ENCODE data around the gene SPATA9. TPM values are rescaled to one million over a fixed set of nuclear protein-coding genes. Genes with fewer than 3 reads are reported as not detected.
"Not testable (repeated sequence)": the region's sequence is repeated elsewhere in the genome, so short reads cannot be mapped to it uniquely, and the experiment has no call there.

SPATA9 gene
- total and polyA plus RNA-seq, 4 donors: 0.28 to 0.49 TPM; not detected in 2

DNA sequence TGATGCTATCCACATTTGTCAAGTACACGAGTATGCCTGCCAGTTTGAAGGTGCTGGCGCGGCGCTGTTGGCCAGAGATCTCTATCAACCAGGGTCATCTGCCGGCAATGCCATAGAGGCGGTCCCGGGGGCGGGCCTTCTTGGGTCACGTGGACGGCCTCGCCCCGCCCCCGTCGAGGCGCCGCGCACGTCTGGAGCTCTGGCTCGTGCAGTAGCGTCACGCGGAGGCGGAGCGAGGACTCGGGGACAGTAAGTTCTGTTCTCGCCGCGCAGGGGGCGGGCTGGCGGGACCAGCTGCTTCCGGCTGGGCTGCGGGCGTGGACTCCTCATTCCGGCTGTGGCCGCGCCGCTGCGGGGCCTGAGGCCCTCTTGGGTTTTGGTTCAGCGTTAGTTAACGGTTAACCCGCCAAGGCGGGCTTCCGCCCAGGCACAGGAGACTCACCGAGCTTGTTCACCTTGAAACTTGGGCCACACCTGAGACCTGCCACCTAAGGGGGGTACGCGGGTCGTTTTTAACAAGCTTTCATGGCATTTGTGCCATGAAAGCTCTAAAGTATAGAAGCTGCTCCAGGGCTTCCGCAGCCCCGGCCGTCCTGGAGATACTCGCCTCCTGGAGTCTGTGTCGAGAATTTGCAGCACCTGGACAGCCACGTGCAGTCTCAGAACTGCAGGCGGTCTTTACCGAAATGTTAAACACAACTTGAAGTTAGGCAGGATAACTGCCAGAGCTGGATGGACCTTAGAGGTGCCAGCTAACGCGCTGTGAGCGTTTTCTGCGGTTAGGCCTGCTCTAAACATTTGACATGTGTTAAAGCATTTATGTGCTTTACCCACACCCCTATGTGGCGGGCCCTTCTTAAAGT lies 36.0 kb downstream of the SPATA9 start, which contains the start of gene RFESD (continued):
- peak; percentile 41 to 67 for TF ChIP-seq RXRA (IDR thresholded peaks at IDR 0.05)
- TF ChIP-seq, protein P1, sequence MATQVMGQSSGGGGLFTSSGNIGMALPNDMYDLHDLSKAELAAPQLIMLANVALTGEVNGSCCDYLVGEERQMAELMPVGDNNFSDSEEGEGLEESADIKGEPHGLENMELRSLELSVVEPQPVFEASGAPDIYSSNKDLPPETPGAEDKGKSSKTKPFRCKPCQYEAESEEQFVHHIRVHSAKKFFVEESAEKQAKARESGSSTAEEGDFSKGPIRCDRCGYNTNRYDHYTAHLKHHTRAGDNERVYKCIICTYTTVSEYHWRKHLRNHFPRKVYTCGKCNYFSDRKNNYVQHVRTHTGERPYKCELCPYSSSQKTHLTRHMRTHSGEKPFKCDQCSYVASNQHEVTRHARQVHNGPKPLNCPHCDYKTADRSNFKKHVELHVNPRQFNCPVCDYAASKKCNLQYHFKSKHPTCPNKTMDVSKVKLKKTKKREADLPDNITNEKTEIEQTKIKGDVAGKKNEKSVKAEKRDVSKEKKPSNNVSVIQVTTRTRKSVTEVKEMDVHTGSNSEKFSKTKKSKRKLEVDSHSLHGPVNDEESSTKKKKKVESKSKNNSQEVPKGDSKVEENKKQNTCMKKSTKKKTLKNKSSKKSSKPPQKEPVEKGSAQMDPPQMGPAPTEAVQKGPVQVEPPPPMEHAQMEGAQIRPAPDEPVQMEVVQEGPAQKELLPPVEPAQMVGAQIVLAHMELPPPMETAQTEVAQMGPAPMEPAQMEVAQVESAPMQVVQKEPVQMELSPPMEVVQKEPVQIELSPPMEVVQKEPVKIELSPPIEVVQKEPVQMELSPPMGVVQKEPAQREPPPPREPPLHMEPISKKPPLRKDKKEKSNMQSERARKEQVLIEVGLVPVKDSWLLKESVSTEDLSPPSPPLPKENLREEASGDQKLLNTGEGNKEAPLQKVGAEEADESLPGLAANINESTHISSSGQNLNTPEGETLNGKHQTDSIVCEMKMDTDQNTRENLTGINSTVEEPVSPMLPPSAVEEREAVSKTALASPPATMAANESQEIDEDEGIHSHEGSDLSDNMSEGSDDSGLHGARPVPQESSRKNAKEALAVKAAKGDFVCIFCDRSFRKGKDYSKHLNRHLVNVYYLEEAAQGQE (IDR thresholded peaks at IDR 0.05): peak; percentile 81

DNA sequence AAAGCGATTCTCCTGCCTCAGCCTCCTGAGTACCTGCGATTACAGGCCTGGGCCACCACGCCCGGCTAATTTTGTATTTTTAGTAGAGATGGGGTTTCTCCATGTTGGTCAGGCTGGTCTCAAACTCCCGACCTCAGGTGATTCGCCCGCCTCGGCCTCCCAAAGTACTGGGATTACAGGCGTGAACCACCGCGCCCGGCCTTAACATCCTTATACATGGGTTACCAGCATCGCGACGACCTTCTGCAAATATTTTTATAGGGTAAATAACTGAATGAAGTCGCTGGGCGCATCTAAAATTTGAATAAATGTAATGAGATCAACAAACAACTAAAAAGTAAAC lies 36.6 kb downstream of the SPATA9 start:
- H3K27ac ChIP-seq (ENCODE audit: low read depth in 1 of 2, low read length in 2 of 2): peak overlapping the region; percentile 28 to 99
- H3K9ac ChIP-seq (ENCODE audit: low read depth in 1 of 2, low read length in 2 of 2); DNase-seq (ENCODE audit: low spot score); H3K4me3 ChIP-seq (ENCODE audit: low read depth in 1 of 3, low read length in 3 of 3); H3K36me3 ChIP-seq (ENCODE audit: control insufficient read depth in 4 of 4, insufficient read depth in 3 of 4, low read depth in 1 of 4, low read length in 3 of 4); H3K9me3 ChIP-seq (ENCODE audit: control insufficient read depth in 4 of 4, low read length in 3 of 4); H3K27me3 ChIP-seq (ENCODE audit: control insufficient read depth in 4 of 4, insufficient read depth in 4 of 4, low read length in 3 of 4): not testable (repeated sequence)
- 66% methylated on average over 17 of the region's 17 CpGs for WGBS
- H3K4me1 ChIP-seq (ENCODE audit: control insufficient read depth in 4 of 4, insufficient read depth in 4 of 4, low read length in 3 of 4): peaks cover 9 to 45% (median 26%) of the 10 kb centered on the region in 4 donors

DNA sequence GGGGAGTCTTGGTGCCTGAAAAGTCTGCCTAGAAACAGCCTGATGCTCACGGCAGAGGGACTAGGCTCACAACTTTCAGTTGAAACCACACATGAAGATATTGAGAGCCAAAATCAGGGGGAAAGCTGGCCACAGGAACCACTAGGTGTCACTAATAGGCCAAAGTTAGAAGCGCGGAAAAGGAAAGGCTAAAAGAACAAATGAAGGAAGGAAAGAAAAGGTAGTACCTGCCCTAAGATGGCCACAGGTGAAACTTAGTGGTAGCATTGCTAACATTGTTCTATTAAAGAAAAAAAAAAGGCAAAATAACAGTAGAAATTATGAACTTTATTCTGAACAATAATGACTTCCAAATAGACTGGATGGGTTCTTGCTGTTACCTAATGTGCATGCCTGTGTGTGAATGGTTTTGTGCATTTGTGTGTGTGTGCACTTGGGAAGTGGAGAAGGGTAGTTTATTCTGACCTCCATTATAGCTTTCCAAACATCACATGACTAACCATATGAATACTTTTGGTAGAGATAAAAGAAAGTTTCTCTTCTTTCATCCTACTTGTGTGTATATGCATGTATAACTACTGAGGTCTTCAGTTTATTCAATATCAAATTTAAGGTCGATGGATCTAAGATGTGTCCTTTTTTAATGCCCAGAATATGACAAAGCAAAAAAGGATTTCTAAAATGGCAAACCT lies 38.3 kb downstream of the SPATA9 start:
- peak overlapping the region; percentile 17 to 67 for H3K27ac ChIP-seq (ENCODE audit: low read depth in 1 of 2, low read length in 2 of 2)
- peak; percentile 94 to 96 for TF ChIP-seq RAD21 (IDR thresholded peaks at IDR 0.05)
- TF ChIP-seq HNF4A (conservative IDR thresholded peaks at IDR 0.05): peak in 1 of 2 donors; percentile 16
- TF ChIP-seq FOXA2 (IDR thresholded peaks at IDR 0.05): no peak
- TF ChIP-seq, protein P2, sequence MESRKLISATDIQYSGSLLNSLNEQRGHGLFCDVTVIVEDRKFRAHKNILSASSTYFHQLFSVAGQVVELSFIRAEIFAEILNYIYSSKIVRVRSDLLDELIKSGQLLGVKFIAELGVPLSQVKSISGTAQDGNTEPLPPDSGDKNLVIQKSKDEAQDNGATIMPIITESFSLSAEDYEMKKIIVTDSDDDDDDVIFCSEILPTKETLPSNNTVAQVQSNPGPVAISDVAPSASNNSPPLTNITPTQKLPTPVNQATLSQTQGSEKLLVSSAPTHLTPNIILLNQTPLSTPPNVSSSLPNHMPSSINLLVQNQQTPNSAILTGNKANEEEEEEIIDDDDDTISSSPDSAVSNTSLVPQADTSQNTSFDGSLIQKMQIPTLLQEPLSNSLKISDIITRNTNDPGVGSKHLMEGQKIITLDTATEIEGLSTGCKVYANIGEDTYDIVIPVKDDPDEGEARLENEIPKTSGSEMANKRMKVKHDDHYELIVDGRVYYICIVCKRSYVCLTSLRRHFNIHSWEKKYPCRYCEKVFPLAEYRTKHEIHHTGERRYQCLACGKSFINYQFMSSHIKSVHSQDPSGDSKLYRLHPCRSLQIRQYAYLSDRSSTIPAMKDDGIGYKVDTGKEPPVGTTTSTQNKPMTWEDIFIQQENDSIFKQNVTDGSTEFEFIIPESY (IDR thresholded peaks at IDR 0.05): no peak
- peak; percentile 11 for TF ChIP-seq HNF4G (IDR thresholded peaks at IDR 0.05)
- no peak for TF ChIP-seq RXRA (IDR thresholded peaks at IDR 0.05)
- no peak for TF ChIP-seq NR2F2 (IDR thresholded peaks at IDR 0.05)
- TF ChIP-seq, protein P1 (IDR thresholded peaks at IDR 0.05): no peak
- peak; percentile 33 for TF ChIP-seq SP1 (IDR thresholded peaks at IDR 0.05)
- TF ChIP-seq, protein P3, sequence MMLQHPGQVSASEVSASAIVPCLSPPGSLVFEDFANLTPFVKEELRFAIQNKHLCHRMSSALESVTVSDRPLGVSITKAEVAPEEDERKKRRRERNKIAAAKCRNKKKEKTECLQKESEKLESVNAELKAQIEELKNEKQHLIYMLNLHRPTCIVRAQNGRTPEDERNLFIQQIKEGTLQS (IDR thresholded peaks at IDR 0.05): no peak
- peak; percentile 30 for TF ChIP-seq YY1 (IDR thresholded peaks at IDR 0.05)
- TF ChIP-seq, protein P4, sequence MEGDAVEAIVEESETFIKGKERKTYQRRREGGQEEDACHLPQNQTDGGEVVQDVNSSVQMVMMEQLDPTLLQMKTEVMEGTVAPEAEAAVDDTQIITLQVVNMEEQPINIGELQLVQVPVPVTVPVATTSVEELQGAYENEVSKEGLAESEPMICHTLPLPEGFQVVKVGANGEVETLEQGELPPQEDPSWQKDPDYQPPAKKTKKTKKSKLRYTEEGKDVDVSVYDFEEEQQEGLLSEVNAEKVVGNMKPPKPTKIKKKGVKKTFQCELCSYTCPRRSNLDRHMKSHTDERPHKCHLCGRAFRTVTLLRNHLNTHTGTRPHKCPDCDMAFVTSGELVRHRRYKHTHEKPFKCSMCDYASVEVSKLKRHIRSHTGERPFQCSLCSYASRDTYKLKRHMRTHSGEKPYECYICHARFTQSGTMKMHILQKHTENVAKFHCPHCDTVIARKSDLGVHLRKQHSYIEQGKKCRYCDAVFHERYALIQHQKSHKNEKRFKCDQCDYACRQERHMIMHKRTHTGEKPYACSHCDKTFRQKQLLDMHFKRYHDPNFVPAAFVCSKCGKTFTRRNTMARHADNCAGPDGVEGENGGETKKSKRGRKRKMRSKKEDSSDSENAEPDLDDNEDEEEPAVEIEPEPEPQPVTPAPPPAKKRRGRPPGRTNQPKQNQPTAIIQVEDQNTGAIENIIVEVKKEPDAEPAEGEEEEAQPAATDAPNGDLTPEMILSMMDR (IDR thresholded peaks at IDR 0.05; ENCODE audit: low read depth, low read length, missing input control): peak; percentile 78
- TF ChIP-seq, protein P5, sequence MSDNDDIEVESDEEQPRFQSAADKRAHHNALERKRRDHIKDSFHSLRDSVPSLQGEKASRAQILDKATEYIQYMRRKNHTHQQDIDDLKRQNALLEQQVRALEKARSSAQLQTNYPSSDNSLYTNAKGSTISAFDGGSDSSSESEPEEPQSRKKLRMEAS (IDR thresholded peaks at IDR 0.05): no peak
- no peak for TF ChIP-seq TAF1 (conservative IDR thresholded peaks at IDR 0.05)
- no peak for TF ChIP-seq EGR1 (IDR thresholded peaks at IDR 0.05; ENCODE audit: low read depth in 2 of 2)
- no peak for TF ChIP-seq GABPA (IDR thresholded peaks at IDR 0.05 in 1 of 2, conservative IDR thresholded peaks at IDR 0.05 in 1 of 2)
- TF ChIP-seq FOXA1 (IDR thresholded peaks at IDR 0.05): no peak

More for the DNA sequence above, 38.3 kb downstream of the SPATA9 start:
- no peak for DNase-seq (ENCODE audit: low spot score)
- WGBS: 18% methylated on average over 4 of the region's 4 CpGs
- Histone ChIP-seq H3K27me3 (ENCODE audit: control insufficient read depth in 4 of 4, insufficient read depth in 4 of 4, low read length in 3 of 4) (no peaks in the 10 kb centered on the region), H3K36me3 (ENCODE audit: control insufficient read depth in 4 of 4, insufficient read depth in 3 of 4, low read depth in 1 of 4, low read length in 3 of 4) (no peaks in the 10 kb centered on the region), H3K4me1 (ENCODE audit: control insufficient read depth in 4 of 4, insufficient read depth in 4 of 4, low read length in 3 of 4) (peaks cover 7 to 43% (median 19%) of the 10 kb centered on the region in 4 donors), H3K9me3 (ENCODE audit: control insufficient read depth in 4 of 4, low read length in 3 of 4) (no peaks in the 10 kb centered on the region), H3K9ac (ENCODE audit: low read depth in 1 of 2, low read length in 2 of 2) (peak overlapping the region in 1 of 2 donors; percentile 76), H3K4me3 (ENCODE audit: low read depth in 1 of 3, low read length in 3 of 3) (no peak overlapping the region)

All from liver (tissue), 9 donors.